Measurements from ENCODE around the gene SLC6A2. TPM values are rescaled to one million over a fixed set of nuclear protein-coding genes. Genes with fewer than 3 reads are reported as not detected.
"Not testable (repeated sequence)": the region's sequence is repeated elsewhere in the genome, so short reads cannot be mapped to it uniquely, and the experiment has no call there.

SLC6A2 gene
- under 1 TPM in 1 of 2 donors, not detected in 1; 0.23 TPM for total RNA-seq
- long read RNA-seq, donor 1: 0 reads
- long read RNA-seq, donor 2: 0 reads

DNA sequence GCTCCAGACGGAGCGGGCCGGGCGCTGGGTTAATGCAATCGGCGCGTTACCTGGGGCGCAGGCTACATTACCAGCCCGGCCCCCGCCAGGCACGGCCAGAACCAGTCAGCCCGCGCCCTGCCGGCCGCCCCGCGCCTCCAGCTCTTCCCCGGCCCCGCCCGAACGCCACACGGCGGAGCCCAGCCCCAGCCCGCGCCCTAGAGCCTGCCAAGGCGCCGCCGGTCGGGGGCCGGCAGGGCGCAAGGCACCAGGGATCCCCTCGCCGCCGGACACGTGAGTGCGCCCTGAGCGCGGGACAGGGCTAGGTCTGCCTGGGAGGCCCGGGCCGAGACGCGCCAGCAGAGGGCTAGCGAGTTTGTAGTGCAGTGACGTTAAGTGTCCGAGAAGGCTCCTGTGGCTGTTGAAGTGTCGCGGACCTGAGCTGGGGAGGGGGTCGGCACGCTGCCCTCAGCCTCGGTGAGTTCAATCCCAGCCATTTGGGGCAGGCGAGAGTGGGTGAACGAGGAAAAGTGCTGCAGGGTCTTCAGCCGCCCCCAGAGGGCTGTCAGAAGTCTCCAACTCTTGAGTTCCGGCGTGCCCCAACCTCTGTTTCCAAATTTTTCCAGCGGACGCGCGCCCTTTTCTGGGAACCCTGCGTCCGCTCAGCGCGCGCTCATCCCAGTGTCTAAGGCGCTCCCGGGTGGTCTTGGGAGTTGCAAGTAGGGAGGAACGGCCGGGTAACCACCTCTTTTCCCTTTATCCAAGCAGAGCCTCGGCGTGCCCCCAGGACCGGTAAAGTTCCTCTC, at the start of gene SLC6A2:
Gene SLC6A2, plus strand, starts transcription at position 92 of the 785 bp plus-strand sequence. CDS start 707 bp downstream, outside the sequence.
- intact Hi-C loops (cut with DNase I): no loop called here
- no peak for DNase-seq (ENCODE audit: low spot score)

- no peak for DNase-seq (ENCODE audit: low spot score)
- intact Hi-C loops (cut with DNase I): no loop called here
These were observed 42.0 kb upstream of the SLC6A2 start for GRCh38 chr16:55613613-55614335.

DNA sequence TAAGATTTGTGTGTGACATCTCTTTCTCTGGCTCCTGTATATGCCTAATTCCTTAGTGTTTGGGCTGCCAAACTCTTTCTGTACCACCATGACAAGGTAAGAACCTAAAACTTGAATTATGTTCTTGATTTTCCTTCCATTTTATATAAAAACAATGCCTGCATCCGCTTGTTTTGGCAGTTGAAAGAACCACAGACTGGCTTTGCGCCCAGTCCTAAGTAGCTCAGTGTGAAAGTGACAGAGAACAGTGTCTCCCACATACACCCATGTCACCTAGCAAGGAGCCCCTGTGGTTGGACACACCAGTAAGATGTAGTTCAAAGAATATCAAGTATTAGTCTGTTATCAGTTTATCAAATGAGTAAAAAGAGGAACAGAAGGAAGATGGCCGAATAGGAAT, 40.7 kb upstream of the SLC6A2 start:
- intact Hi-C loops (cut with DNase I): no loop called here
- no peak for DNase-seq (ENCODE audit: low spot score)

DNA sequence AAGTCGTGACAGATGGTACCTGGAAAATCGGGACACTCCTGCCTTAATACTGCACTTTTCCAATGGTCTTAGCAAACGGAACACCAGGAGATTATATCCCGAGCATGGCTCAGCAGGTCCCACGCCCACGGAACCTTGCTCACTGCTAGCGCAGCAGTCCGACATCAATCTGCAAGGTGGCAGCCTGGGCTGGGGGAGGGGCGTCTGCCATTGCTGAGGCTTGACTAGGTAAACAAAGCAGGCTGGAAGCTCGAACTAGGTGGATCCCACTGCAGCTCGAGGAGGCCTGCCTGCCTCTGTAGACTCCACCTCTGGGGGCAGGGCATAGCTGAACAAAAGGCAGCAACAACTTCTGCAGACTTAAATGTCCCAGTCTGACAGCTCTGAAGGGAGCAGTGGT, 40.1 kb upstream of the SLC6A2 start:
- intact Hi-C loops (cut with DNase I); DNase-seq (ENCODE audit: low spot score): not testable (repeated sequence)

- DNase-seq (ENCODE audit: low spot score): no peak
- intact Hi-C loops (cut with DNase I): no loop called here
These were observed 34.0 kb upstream of the SLC6A2 start for GRCh38 chr16:55621771-55622170.

DNA sequence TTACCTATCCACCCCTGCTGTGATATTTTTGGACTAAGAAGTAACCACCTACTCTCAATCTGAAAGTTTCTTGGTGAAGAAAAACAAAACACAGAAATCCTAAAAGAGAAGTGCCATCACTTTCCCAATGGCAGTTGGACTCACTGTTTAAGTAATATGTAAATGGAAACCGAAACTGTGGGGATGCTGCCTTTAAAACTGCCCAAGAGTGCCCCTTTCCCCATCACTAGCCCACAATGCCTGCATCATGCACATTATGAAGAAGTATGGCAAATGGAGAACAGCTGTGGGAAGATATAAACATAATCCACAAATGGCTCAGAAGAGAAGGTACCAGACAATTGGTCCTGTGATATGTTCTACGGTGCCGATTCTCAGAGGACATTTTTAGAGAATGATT, 33.5 kb upstream of the SLC6A2 start:
- no peak for DNase-seq (ENCODE audit: low spot score)
- intact Hi-C loops (cut with DNase I): no loop called here

DNA sequence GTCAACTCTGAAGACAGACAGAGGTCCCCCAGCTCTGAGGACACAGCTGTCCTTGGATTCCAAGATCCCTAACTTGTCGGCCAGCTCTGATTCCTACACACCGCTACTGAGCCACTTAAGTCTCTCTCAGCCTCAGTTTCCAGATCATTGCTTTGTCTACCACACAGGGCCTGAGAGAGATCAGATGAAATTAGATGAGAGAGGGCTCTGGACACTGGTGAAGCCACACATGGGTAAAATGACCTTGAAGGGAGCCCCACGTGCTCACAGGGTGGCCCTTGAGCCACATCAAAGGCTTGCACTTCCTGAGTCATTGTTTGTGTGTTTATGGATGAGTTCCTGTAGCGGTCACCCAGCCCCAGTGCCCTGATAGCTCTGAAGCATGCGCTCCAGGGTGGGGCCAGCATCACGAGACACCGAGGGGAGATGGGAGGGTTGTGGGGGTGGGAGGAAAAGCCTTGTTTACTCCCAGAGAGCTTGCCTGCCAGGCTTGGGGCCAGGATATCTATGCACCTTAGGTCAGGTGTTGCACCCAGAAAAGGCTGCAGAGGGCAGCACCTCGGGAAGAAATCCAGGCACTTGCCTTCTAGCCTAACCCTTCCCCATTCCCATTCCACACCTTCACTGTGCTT, 32.7 kb upstream of the SLC6A2 start:
- DNase-seq (ENCODE audit: low spot score): no peak
- intact Hi-C loops (cut with DNase I): no loop called here

- intact Hi-C loops (cut with DNase I): no loop called here
These were observed 32.1 kb upstream of the SLC6A2 start for GRCh38 chr16:55623640-55624039.

DNA sequence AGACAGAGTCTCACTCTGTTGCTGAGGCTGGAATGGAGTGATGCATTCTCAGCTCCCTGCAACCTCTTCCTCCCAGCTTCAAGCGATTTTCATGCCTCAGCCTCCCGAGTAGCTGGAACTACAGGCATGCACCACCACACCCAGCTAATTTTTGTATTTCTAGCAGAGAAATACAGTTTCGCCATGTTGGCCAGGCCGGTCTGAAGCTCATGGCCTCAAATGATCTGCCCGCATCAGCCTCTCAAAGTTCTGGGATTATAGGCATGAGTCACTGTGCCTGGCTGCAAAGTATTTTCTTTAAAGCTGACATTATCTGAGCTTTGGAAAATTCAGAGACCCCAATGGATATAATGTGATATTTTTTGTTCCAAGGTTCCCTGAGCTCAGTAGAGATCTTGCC, 31.1 kb upstream of the SLC6A2 start:
- no peak for DNase-seq (ENCODE audit: low spot score)
- intact Hi-C loops (cut with DNase I): no loop called here

More at GRCh38 chr16:55623640-55624039, 32.1 kb upstream of the SLC6A2 start:
- DNase-seq (ENCODE audit: low spot score): no peak

- intact Hi-C loops (cut with DNase I): no loop called here
- DNase-seq (ENCODE audit: low spot score): no peak
These were observed 29.9 kb upstream of the SLC6A2 start for GRCh38 chr16:55625843-55626242.

- no peak for DNase-seq (ENCODE audit: low spot score)
- intact Hi-C loops (cut with DNase I): no loop called here
These were observed 27.4 kb upstream of the SLC6A2 start for GRCh38 chr16:55628306-55628968.

GRCh38 chr16:55630774-55631173, 25.0 kb upstream of the SLC6A2 start:
- intact Hi-C loops (cut with DNase I): no loop called here
- no peak for DNase-seq (ENCODE audit: low spot score)

DNA sequence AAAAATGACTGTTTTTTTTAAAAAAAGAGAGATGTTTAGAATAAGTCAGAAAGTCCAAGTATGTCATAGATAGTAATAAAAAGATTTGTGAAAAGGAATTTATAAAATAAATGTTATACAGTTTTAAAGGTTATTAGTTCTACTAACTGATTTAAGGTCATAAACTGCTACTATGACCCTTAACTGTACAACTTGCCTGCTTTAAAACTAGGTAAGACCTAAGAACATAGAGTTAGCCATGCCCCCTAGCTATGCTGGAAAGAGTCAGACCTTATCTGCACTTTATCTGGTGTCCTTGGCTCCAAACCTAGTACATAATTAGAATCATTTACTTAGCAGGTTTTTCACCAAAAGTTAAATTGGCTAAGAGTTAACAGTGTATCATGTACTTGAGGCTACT, 23.5 kb upstream of the SLC6A2 start:
- no peak for DNase-seq (ENCODE audit: low spot score)
- intact Hi-C loops (cut with DNase I): no loop called here

- DNase-seq (ENCODE audit: low spot score): no peak
- intact Hi-C loops (cut with DNase I): no loop called here
These were observed 21.6 kb upstream of the SLC6A2 start for GRCh38 chr16:55634193-55634592.

DNA sequence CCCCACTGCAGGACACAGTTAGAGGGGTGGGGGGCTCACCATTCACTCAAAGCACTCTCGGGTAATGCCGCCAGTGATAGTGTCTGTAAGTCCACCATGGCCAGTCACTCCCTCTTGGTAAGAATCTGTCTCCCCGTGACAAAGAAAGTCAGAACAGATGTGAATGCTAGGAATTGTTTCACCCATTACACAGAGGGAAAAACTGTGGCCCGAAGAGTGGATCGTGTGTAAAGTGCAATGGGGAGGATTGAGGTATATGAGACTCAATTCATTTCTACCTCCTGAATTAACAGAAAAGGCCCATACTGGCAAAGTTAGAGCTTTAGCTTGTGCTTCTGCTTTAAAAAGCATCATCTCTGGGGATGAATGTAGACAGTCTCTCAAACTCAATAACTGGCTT, 17.5 kb upstream of the SLC6A2 start:
- no peak for DNase-seq (ENCODE audit: low spot score)
- intact Hi-C loops (cut with DNase I): no loop called here

- intact Hi-C loops (cut with DNase I): no loop called here
- DNase-seq (ENCODE audit: low spot score): no peak
These were observed 15.0 kb upstream of the SLC6A2 start for GRCh38 chr16:55640701-55641327.

- intact Hi-C loops (cut with DNase I): no loop called here
- DNase-seq (ENCODE audit: low spot score): peak; percentile 32
These were observed 14.2 kb upstream of the SLC6A2 start for GRCh38 chr16:55641430-55642056.

DNA sequence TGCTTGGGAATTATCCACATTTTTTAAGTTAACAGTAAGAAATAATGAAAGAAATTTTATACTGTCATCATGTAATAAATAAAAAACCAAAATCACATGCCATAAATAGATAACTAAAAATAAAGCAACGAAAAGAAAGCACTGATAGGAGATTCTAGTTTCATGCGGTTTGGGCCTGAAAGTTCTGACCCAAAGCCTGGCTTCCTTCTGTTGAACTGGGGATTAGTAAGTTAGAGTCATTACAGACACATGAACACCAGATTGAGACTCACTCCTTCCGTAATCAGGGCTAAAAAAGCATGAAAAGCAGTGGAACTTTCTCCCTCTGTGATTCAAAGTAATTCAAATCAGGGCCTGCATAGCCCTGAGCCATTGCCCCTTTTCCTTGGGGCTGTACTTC, 13.2 kb upstream of the SLC6A2 start:
- DNase-seq (ENCODE audit: low spot score): no peak
- intact Hi-C loops (cut with DNase I): no loop called here

Data from posterior vena cava (tissue), 2 donors.